ENCODE measurements around the gene CACNA1D.

The CACNA1D gene

DNA sequence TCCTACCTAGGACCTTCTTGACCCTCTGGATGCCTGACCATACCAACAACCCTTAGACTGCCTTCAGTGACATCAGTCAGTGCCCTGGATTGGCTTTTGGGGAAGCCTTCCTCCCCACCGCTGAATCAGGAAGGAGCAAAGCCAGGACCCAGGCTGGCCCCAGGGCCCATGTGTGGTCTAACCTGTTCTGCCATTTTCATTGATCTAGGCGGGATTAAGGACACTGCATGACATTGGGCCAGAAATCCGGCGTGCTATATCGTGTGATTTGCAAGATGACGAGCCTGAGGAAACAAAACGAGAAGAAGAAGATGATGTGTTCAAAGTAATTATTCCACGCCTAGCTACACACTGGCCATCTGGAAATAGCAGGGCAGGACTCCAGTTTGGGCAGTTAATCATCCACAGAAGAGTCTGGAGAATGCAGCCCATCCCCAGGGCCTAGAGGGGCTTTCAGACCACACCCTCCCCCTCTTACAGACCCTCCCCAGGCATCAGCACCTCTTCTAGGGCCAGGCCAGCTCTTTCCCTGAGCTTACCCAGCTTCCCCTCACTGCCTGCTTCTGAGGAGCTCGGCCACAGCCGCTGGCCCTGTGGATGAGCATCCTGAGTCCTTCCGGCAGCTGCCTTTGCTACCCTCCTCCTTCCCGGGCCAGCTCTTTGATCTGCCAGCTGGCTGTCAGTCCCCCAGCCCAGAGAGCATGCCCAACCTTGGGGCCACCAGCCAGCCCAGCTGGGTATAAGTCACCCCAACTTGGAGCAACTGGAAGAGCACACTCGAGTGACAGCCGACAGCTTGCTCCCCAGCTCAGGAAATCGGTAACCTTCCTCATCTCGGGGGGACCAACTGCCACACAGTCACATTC is 305.9 kb downstream of the CACNA1D start:
- no peak for DNase-seq

DNA sequence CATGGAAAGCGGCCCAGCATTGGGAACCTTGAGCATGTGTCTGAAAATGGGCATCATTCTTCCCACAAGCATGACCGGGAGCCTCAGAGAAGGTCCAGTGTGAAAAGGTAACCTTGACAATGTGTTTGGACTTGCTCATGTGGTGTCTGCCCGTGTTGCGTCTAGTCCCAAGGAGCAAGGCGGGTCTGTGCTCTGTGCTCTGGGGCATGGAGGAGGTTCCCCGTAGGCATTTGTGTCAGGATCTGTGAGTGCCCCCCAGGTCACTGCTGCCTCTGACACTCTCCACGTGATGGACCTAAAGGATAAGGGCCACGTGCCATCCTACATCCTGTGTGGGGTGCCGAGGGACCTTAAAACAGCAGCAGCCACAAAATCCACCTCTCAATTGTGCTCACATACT is 306.9 kb downstream of the CACNA1D start:
- no peak for DNase-seq

DNA sequence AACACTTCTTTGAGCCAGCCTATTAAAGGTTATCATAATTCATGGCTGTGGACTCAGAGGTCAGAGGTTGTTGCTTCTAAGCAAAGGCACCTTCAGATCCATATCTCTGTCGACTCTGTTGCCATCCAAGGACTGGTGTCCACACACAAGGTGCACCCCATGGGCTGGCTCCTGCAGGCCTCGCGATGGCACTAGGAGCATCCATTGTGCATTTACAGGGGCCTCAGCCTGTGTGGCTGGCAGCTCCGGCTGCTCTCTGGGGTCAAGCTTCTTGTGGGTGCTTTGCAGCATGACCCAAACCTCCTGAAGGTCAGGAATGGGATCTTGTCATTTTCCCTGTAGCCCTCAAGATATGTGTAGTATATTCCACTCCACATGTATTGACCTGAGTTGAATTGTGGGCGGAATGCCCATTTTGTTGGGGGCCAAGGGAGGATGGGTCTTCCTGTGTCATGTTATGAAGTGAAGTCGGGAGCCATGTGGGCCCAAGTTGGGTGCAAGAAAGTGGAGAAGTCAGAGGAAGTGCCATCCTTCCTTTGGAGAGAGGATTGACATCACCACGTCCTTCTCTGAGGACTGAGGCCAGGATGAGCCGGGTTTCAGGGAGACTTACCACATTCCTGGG is 308.0 kb downstream of the CACNA1D start:
- no peak for DNase-seq

DNA sequence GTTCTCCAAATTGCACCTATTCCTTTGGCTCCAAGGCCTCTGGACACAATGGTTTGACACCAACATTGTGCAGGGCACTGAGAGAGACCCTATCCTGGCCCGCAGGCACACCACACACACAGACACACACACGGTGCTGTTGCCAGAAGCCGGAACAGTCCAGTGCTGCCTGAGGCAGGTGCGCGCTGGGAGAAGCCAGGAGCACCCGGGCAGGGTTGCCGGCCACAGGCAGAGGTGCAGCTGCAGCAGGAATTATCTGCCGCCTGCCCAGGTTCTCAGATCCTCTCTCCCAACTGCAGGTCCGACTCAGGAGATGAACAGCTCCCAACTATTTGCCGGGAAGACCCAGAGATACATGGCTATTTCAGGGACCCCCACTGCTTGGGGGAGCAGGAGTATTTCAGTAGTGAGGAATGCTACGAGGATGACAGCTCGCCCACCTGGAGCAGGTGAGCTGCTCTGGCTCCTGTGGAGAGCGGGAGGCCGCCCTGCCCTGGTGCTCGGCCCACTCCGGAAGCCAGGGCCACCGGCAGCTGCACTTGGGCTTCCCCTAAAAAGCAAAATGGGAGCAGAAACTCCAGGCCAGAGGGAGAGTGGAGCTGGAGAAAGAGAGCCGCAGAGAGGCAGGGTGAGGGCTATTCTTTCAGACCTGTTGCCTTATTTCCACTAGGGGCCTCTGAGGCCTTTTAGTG is 308.9 kb downstream of the CACNA1D start:
- no peak for DNase-seq

DNA sequence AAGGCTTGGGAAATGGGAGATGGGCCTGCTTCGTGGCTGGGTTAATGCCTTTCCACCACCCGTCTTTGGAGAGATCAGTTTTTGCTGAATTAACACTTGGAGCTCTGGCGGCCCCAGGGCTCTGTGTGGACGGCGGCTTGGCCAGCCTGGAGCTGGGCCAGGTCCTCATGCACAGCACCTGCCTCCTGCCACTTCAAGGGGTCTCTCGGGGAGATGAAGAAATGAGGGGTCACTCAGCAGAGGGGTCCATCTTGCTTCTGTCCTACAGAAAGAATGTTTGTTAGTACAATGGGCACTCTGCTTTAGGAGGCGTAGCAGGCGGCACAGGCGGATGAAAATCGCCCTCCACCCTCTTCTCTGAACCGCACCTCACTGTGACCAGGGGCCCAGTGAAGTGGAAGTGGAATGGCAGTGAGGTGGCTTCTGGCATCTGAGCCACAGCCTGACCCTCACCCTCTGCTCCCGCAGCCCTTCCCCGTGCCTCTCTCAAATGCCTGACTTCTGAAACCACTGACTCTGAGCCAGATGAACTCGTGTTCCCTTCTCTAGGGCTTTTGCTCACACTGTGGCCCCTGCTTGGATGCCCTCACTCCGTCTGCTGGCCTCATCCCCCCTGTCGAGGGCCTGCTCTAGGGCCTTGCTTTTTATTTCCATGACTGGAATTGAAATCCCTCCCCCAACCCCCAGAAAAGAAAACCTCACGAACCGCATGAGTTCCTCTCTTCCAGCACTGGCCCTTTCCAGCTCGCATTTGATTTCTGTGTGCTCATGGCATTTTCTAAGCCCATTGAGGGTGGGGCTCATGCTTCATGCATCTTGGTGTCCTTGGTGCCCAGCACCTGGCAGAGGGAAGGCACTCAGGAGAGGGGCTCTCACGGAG is 309.6 kb downstream of the CACNA1D start:
- no peak for DNase-seq

DNA sequence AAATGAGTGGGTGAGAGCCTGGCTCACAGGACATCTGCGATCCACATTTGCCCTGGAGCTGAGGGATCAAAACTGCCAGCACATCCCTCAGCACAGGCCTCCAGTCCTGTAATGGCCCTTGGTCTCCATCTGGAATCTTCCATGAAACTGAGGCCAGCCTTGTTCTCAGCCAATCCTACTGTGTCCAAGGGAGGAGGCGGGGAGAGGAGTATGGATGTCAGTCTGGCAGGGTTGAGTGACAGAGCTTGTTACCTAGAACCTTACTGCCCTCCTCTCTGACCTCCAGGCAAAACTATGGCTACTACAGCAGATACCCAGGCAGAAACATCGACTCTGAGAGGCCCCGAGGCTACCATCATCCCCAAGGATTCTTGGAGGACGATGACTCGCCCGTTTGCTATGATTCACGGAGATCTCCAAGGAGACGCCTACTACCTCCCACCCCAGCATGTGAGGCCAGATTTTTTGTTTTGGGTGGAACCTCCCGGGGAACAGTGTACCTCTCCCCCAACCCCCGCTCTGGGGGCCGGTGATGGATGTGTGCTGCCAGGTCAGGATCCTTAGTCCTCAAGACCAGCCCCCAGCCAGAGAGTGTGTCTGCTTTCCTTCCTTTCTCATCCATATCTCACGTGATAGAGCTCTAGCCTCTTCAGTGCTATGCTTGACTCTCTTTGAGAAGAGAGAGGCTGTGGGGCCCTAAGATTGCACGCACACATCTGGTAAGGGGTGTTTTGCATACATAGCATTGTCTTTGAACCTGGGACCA is 310.5 kb downstream of the CACNA1D start:
- DNase-seq, result no peak

DNA sequence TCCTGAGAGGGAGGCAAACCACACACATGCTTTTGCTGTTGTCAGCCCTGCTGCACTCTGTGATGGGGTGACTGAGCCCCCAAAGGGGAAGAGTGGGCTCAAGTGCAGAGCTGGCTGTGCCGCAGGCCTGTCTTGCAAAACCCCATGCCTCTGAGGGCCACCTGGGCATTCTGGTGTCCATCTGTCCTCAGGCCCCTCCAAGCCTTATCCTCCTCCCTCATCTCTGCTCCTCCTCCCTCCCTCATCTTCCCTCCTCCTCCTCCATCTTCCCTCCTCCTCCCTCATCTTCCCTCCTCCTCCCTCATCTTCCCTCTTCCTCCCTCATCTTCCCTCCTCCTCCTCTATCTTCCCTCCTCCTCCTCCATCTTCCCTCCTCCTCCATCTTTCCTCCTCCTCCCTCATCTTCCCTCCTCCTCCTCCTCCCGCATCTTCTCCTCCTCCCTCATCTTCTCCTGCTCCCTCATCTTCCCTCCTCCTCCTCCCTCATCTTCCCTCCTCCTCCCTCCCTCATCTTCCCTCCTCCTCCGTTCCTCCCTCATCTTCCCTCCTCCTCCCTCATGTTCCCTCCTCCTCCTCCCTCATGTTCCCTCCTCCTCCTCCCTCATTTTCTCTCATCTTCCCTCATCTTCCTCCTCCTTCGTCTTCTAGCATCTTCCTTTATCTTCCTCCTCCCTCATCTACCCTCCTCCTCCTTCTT is 311.2 kb downstream of the CACNA1D start:
- DNase-seq, result no peak

DNA sequence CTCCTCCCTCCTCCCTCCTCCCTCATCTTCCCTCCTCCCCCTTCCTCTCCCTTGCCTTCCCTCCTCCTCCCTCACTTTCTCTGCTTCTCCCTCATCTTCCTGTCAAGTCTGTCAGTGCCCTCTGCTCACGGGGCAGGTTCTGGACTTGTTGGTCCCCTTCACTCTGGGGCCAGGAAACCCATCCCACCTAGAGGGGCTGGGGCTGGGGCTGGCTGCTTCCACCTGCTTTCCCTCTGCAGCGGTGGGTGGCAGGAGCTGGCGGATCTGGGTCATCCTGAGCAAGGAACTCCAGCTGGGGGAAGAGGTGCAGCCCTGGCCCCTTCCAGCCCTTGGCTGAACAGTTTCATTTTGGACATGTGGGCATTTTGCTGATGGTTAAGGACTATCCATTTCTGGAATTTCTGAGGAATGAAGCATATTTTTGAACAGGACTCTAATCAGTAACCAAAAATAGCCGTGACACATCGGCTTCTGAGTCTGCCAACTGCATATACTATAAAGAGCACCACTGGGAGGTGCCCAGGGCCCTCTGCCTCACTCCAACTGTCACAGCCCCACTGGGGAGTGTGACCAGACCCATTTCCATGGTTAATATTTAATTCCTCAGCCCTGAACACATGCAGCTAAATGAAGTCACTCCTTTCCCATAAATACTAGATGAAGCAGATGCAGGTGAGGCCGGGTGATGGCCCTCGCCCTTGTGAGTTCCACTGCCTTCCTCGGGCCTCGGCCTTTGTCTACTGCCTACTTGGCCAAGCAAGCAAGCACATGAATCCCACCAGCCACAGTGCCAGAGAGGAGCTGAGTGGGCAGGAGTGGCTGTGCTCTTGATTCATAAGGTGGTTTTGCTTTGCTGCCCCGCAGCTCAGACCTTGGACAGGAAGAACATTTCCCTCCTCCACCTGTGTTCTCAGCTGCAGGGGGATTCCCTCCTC is 312.0 kb downstream of the CACNA1D start:
- DNase-seq, result no peak

DNA sequence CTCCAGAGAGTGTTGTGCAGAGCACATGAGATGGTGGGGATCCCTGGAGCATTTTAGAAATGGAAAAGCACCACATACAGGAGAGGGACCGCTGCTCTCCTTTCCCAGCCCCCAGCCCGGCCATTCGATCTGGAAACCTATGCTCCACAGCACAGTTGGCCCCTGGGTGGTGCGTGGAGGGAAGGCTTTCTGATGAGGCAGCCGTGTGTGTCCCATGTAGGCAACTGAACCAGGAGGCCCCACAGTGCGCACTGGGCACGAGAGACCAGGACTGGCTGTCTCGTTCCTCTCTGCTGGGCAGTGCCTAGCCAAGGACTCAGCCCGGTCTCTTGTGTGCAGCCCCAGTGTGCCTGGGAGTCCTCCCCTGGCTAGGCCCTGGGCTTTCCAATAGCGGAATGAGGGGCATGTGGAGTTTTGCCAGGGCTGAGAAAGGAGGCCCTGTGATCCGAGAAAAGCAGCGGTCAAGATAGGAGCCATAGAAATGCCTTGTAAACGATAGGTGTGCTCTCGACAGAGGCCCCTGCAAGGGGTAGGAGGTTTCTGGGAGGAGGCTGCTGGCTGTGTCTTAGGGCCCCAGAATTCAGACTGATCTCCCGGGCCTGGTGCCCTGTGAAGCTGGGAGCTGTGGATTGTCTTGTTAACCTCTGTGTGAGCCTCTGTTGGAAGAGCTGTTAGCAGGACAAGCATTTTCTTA is 312.9 kb downstream of the CACNA1D start:
- DNase-seq, result no peak

DNA sequence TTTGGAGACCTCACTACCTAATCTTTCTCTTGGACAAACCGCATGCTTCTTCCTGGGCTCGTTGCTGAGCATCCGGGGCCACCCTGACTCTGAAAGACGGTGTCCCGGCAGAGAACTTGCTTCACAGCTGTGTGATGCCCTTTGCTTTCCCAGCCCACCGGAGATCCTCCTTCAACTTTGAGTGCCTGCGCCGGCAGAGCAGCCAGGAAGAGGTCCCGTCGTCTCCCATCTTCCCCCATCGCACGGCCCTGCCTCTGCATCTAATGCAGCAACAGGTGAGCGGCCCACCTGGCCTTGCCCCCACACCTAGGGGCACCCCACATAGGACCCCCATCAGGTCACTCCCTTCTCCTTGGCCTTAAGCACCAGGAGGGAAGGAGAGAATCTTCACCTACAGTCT is 314.1 kb downstream of the CACNA1D start:
- no peak for DNase-seq

DNA sequence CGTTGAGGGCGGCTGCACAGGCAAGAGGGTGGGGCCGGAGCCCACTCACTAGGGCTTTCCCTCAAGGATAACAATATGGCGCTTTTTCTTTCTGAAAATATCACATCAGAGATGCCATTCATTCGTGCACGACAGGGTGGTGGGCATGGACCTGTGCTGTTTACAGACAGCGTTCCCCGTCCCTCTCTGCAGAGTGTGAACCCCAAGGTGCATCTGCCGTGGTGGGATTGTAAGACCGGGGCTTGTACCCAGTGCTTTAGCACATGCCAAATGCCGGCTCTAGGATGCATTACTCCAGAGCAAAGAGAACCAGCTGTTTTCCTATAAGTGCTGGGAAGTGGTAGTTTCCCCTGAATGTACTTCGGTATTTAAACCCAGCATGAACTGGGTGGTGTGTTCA is 314.9 kb downstream of the CACNA1D start:
- DNase-seq, result no peak

DNA sequence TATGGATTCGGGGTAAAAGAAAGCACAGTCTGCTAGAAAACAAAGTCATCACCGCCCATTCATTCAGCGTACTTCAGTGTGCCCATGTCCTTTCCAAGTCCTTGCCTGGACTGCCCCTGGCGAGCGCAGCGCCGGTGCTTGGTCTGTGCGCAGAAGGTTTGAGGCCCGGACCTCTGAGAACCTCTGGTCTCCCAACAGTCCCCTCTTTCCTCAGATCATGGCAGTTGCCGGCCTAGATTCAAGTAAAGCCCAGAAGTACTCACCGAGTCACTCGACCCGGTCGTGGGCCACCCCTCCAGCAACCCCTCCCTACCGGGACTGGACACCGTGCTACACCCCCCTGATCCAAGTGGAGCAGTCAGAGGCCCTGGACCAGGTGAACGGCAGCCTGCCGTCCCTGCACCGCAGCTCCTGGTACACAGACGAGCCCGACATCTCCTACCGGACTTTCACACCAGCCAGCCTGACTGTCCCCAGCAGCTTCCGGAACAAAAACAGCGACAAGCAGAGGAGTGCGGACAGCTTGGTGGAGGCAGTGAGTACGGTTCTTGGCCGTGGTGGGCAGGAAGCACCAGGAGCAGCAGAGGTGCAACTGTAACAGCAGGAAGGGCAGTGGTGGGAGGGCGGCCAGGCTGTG is 315.5 kb downstream of the CACNA1D start:
- no peak for DNase-seq

DNA sequence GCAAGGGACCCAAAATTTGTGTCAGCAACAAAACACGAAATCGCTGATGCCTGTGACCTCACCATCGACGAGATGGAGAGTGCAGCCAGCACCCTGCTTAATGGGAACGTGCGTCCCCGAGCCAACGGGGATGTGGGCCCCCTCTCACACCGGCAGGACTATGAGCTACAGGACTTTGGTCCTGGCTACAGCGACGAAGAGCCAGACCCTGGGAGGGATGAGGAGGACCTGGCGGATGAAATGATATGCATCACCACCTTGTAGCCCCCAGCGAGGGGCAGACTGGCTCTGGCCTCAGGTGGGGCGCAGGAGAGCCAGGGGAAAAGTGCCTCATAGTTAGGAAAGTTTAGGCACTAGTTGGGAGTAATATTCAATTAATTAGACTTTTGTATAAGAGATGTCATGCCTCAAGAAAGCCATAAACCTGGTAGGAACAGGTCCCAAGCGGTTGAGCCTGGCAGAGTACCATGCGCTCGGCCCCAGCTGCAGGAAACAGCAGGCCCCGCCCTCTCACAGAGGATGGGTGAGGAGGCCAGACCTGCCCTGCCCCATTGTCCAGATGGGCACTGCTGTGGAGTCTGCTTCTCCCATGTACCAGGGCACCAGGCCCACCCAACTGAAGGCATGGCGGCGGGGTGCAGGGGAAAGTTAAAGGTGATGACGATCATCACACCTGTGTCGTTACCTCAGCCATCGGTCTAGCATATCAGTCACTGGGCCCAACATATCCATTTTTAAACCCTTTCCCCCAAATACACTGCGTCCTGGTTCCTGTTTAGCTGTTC is 316.9 kb downstream of the CACNA1D start:
- DNase-seq, result no peak

DNA sequence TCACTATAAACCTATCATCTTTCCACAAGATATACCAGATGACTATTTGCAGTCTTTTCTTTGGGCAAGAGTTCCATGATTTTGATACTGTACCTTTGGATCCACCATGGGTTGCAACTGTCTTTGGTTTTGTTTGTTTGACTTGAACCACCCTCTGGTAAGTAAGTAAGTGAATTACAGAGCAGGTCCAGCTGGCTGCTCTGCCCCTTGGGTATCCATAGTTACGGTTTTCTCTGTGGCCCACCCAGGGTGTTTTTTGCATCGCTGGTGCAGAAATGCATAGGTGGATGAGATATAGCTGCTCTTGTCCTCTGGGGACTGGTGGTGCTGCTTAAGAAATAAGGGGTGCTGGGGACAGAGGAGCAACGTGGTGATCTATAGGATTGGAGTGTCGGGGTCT is 318.0 kb downstream of the CACNA1D start:
- DNase-seq, result no peak

DNA sequence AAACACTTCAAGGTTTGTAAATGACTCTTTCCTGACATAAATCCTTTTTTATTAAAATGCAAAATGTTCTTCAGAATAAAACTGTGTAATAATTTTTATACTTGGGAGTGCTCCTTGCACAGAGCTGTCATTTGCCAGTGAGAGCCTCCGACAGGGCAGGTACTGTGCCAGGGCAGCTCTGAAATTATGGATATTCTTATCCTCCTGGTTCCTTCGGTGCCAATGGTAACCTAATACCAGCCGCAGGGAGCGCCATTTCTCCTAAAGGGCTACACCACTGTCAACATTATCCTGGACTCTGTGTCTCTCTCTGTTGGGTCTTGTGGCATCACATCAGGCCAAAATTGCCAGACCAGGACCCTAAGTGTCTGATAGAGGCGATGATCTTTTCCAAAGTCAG is 318.8 kb downstream of the CACNA1D start:
- DNase-seq, result no peak

DNA sequence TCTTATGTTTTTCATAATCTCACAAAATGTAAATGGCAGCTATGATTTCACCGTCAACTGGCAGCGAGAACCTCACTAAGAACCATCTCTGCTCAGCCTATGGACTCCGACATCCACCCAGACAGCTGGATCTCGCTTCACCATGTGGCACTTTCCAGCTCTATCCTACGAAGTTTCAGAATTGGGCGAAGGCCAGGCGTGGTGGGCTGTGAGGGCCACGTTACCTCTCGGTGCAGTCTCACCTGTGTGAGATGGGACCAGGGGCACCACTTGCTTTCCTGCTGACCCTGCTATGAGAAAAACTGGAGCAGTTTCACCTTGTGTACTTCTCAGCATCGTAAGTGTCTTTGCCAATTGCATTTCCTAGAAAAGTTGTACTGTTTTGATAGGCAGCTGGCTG is 319.5 kb downstream of the CACNA1D start:
- DNase-seq, result no peak

DNA sequence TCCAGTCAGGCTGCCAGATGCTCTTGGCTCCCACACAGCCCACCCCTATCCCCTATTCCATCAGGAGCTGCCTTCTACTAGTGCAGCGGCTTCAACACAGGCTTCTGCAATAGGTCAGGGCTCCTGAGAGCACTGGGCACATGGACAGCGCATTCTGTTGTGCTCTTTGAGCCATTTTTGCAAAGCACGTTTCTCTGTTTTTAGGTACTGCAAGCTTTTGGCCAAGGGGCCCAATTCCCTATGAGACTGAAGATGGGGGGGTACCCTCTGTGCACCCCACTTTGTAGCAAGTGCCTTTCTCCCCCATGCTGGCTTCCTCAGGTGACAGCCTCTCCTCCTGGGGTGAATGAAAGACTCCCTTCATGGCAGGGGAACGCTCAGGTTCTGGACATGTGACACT is 320.7 kb downstream of the CACNA1D start:
- DNase-seq, result no peak

DNA sequence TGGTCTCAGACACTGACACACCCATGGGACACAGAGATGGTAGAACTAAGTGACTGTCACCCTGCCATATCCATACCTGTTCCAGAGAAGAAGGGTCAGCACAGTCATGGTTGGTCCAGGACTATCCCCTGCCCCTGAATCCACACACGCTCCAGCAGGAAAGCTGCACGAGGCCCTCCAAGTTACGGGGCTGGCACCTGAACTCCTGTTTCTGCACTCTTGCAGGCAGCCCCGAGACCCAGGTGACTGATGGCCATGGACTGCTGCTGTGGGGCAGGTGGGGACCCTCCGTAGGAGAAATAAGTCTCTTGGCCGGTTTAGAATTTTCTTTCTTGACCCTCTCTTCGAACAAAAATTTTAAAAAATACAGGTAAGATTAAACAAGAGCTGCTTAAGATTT is 321.2 kb downstream of the CACNA1D start:
- DNase-seq, result no peak

All from SHP77 treated with DMSO at 0.1 percent for 48 hours (cell line).